Measurements from ENCODE around the gene OR51B2.

The OR51B2 gene

DNA sequence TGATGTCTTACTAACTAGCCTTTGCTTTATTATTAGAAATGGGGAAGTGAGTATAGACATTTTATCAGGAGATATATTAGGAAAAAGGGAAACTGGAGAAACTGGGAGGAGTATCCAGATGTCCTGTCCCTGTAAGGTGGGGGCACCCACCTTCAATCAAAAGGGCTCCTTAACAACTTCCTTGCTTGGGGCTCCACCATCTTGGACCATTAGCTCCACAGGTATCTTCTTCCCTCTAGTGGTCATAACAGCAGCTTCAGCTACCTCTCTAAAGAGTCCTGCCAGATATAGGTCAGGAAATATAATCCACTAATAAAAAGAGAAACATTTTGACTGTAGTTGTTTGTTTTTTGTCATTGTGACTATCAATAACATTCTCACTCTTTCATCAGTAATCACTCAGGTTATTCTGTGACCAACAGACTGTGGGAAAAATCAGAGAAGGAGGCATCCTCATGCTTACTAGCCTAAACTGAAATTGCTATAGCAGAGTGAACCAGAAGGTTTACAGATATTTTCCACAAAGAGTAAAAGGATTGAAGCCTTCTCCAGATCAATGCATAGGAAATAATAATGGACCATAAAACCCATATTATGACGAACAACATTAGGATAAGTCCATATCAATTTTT, 32.8 kb downstream of the OR51B2 start:
- TF ChIP-seq REST (IDR thresholded peaks at IDR 0.05; ENCODE audit: insufficient read depth in 1 of 2, low read depth in 2 of 2, low read length in 2 of 2) (no peak), TAF1 (IDR thresholded peaks at IDR 0.05; ENCODE audit: borderline replicate concordance, insufficient read depth, low read length) (no peak), FOXP2 (optimal IDR thresholded peaks at IDR 0.05; ENCODE audit: borderline replicate concordance, extremely low read depth, extremely low read length, insufficient read depth) (no peak), POLR2AphosphoS5 (IDR thresholded peaks at IDR 0.05; ENCODE audit: low read depth, low read length) (no peak), SIN3A (IDR thresholded peaks at IDR 0.05; ENCODE audit: borderline replicate concordance, insufficient read depth, low read length) (no peak)

DNA sequence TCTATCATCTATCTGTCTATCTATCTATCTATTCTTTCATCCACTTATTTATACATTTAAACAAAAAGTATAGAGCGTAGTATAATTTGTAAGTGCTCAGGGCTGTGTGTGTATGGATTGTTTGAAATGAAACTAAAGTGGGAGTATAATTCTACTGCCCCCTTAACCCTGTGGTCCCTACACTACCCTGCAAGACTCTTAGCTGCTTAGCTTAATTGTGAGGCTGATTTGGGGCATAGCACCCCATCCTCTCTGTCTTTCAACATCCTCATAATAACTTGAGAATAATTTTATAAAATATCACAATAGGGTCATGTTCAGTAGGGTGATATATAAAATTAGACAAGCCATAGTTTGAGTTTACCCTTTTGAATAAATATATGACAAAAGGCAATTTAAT, 34.0 kb downstream of the OR51B2 start:
- TF ChIP-seq SIN3A (IDR thresholded peaks at IDR 0.05; ENCODE audit: borderline replicate concordance, insufficient read depth, low read length) (no peak), TAF1 (IDR thresholded peaks at IDR 0.05; ENCODE audit: borderline replicate concordance, insufficient read depth, low read length) (no peak), REST (IDR thresholded peaks at IDR 0.05; ENCODE audit: insufficient read depth in 1 of 2, low read depth in 2 of 2, low read length in 2 of 2) (no peak), FOXP2 (optimal IDR thresholded peaks at IDR 0.05; ENCODE audit: borderline replicate concordance, extremely low read depth, extremely low read length, insufficient read depth) (no peak), POLR2AphosphoS5 (IDR thresholded peaks at IDR 0.05; ENCODE audit: low read depth, low read length) (no peak)

GRCh38 chr11:5289696-5290095, 34.4 kb downstream of the OR51B2 start:
- TF ChIP-seq FOXP2 (optimal IDR thresholded peaks at IDR 0.05; ENCODE audit: borderline replicate concordance, extremely low read depth, extremely low read length, insufficient read depth) (no peak), REST (IDR thresholded peaks at IDR 0.05; ENCODE audit: insufficient read depth in 1 of 2, low read depth in 2 of 2, low read length in 2 of 2) (no peak)

DNA sequence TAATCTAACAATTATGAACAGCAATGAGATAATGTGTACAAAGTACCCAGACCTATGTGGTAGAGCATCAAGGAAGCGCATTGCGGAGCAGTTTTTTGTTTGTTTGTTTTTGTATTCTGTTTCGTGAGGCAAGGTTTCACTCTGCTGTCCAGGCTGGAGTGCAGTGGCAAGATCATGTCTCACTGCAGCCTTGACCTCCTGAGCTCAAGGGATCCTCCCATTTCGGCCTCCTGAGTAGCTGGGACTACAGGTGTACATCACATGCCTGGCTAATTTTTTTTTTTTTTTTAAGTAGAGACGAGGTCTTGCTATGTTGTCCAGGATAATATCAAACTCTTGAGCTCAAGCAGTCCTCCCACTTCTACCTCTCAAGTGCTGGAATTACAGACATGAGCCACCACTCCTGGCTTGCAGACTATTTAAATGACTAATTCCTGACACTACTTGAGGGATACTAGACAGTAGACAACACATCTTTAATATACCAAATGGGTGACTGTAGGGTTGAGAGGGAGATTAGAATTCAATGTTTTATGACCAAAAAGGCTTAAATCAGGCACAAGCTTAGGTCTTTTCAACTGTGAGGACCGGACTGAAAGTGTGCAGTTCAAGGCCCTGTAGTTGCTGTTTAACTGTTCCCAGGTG, 35.1 kb downstream of the OR51B2 start:
- TF ChIP-seq TAF1 (IDR thresholded peaks at IDR 0.05; ENCODE audit: borderline replicate concordance, insufficient read depth, low read length), result no peak
- no peak for TF ChIP-seq POLR2AphosphoS5 (IDR thresholded peaks at IDR 0.05; ENCODE audit: low read depth, low read length)
- no peak for TF ChIP-seq SIN3A (IDR thresholded peaks at IDR 0.05; ENCODE audit: borderline replicate concordance, insufficient read depth, low read length)

DNA sequence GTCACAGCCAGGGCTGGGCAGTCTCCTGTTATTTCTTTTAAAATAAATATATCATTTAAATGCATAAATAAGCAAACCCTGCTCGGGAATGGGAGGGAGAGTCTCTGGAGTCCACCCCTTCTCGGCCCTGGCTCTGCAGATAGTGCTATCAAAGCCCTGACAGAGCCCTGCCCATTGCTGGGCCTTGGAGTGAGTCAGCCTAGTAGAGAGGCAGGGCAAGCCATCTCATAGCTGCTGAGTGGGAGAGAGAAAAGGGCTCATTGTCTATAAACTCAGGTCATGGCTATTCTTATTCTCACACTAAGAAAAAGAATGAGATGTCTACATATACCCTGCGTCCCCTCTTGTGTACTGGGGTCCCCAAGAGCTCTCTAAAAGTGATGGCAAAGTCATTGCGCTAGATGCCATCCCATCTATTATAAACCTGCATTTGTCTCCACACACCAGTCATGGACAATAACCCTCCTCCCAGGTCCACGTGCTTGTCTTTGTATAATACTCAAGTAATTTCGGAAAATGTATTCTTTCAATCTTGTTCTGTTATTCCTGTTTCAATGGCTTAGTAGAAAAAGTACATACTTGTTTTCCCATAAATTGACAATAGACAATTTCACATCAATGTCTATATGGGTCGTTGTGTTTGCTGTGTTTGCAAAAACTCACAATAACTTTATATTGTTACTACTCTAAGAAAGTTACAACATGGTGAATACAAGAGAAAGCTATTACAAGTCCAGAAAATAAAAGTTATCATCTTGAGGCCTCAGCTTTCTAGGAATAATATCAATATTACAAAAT, 35.8 kb downstream of the OR51B2 start:
- TF ChIP-seq TAF1 (IDR thresholded peaks at IDR 0.05; ENCODE audit: borderline replicate concordance, insufficient read depth, low read length), result no peak
- TF ChIP-seq REST (IDR thresholded peaks at IDR 0.05; ENCODE audit: insufficient read depth in 1 of 2, low read depth in 2 of 2, low read length in 2 of 2), result no peak
- no peak for TF ChIP-seq FOXP2 (optimal IDR thresholded peaks at IDR 0.05; ENCODE audit: borderline replicate concordance, extremely low read depth, extremely low read length, insufficient read depth)
- no peak for TF ChIP-seq SIN3A (IDR thresholded peaks at IDR 0.05; ENCODE audit: borderline replicate concordance, insufficient read depth, low read length)
- TF ChIP-seq POLR2AphosphoS5 (IDR thresholded peaks at IDR 0.05; ENCODE audit: low read depth, low read length), result no peak
